Stimulated activated CD8-positive, alpha-beta memory T cell treated with anti-CD3 and anti-CD28 coated beads, Interleukin-7, amount 100 ng/mL, for 48 hours (primary cell): ENCODE data around the gene SLC2A10.
"Not testable (repeated sequence)": the region's sequence is repeated elsewhere in the genome, so short reads cannot be mapped to it uniquely, and the experiment has no call there.

Source experiments
- DNase-seq, 2 donors: peaks; one replicate each; pipeline ENCODE4 v3.0.0-alpha.2; 2020; ENCODE audit warnings: low read depth in 1 of 2; ENCODE audit errors: extremely low read depth in 1 of 2

SLC2A10 gene

DNA sequence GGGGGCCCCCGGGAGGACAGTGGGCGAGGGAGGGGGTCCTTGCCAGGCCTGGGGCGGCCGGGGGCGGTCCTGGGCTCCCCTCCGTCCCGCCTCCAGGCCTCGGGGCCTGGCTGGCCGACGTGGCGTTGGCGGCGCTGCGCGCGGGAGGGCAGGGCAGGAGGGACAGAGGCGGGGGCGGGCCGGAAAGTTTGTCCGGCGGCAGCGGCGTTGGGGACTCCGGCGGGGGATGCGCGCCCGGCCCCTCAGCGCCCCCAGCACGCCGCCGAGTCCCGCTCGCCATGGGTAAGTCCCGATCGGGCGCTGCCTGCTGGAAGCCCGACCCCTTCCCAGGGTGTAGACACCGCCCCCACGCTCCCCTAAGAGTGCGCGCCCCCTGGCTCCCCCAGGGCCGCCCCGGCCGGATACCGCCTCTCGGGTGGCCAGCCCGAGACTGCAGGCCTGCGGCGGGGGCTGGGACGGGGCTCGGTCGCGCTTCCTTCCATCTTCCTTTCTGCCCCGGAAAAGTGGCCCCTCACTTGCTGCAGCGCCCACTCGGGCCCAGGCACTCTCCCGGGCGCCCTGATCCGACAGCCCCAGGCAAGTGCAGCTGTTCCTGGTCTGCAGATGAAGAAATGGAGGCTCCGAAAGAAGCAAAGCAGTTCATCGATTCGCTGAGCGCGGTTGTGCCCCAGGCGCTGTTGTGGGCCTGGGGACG lies at the start of gene SLC2A10:
Gene SLC2A10 (plus strand): TSS at position 191 of the 694 bp plus-strand sequence. CDS start 88 bp downstream, at position 279.
- DNase-seq = no peak

DNA sequence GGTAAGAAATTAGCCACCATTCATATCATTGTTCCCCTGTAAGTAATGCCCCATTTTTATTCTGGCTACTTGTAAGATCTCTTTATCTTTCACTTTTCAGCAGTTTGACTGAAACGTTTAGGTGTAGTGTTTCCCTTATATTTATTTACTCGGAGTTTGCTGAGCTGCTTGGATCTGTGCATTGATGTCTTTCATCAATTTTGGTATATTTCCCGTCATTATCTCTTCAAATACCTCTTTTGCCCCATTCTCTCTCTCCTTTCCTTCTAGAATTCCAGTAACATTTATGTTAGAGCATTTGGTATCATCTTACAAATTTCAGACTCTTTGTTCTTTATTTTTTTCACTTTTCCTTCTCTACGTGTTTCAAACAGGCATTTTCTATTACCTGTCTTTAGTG lies 49.0 kb upstream of the SLC2A10 start:
- DNase-seq = no peak

DNA sequence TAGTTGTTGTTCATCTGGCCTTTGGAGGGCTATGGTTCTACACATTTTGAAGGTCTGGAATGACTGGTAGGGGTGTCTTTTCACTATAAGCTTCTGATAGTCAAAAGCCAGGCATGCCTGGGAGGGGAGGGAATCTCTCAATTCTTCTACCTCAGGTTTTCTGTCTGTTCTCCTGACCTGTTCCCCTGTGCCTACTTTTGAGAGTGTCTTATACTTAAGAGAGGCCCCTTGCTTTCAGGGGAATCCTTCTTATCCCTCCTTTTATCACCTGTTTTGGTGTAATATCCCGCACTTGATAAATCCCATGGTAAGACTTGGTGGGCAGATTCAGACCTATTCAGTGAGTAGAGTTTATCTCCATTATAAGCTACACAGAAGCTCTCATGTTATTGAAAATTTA lies 47.8 kb upstream of the SLC2A10 start:
- DNase-seq = no peak

DNA sequence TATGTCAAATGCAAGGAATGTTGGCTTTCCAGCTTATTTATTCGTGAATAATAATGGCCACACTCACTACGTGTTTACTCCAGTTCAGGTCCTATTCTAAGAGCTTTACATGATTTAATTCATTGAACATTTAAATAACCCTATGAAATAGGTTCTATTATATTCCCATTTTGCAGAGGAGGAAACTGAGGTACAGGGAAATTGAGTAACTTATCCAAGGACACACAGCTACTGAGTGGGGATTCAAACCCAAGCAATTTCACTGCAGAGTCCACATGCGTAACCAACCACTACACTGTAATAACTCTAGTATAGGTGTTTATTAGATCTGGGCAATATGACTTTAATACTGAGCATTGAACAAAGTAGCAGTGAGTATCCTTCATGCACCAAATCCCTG lies 45.9 kb upstream of the SLC2A10 start:
- no peak for DNase-seq

DNA sequence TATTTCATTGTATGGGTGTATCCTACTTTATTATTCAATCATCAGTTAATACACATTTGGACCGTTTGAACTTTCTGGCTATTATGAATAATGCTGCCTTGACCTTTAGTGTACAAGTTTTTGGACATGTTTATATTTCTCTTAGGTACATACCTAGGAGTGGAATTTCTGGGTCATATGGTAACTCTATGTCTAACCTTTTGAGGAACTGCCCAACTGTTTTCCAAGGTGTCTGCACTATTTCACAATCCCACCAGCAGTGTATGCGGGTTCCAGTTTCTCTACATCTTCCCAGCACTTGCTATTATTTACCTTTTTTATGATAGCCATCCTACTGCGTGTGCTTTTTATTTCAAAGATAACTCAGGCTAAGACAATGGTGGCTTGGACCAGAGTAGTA lies 43.8 kb upstream of the SLC2A10 start:
- DNase-seq = no peak

DNA sequence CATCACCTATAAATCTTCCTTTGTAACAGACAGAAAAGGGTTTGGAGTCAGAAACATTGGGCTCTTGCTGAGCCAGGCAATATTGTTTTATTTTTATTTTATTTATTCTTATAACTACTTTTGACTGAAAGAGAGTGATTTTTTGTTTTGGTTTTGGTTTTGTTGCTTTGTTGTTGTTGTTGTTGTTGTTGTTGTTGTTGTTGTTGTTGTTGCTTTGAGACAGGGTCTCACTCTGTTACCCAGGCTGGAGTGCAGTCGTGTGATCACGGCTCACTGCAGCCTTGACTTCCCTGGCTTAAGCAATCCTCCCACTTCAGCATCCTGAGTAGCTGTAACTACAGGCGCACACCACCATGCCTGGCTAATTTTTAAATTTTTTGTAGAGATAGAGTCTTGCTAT lies 43.1 kb upstream of the SLC2A10 start:
- DNase-seq = no peak

DNA sequence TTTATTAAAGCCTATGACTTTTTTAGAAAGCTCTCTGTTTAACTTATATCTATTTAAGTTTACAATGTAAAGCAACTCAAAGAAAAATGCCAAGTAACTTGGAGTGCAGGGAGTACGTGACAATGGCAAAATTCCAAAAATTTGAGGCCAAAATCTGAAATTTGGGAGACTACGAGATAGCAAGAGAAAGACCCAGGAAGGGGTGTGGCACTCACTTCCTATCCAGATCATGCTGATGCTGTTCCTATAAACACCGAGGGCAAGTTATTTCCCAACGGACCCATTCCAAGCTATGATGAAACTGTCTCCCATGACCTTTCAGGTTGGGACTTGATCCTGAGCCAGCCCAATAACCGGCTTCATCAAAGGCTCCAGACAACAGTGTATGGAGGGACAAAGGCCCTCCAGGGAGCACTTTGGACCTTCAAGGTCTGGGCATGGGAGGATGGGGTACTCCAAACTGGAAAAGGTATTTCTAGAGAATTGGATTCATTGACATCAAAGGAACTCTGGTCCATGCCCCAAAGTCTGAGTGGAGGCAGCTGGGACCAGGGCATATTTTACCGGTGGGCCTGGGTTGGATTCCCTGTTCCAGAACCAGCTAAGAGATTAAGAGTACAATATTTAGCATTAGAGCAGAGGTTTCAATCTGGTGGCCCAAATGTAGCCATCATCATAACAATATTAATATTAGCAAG lies 42.5 kb upstream of the SLC2A10 start:
- no peak for DNase-seq

DNA sequence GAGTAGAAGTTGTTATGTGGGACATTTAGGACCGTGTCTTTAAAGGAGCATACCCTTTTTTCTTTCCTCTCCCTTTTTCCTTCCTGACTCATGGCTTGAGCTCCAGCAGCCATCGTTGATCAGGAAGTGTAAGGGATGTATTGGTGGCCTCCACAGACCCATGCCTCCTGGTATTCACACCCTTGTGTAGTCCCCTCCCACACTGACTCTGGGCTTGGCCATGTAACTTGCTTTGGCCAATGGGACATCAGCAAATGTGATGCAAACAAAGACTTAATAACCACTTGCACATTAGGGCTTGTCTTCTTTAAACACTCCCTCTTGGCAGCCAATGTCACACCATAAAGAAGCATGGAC lies 39.2 kb upstream of the SLC2A10 start:
- DNase-seq = no peak

DNA sequence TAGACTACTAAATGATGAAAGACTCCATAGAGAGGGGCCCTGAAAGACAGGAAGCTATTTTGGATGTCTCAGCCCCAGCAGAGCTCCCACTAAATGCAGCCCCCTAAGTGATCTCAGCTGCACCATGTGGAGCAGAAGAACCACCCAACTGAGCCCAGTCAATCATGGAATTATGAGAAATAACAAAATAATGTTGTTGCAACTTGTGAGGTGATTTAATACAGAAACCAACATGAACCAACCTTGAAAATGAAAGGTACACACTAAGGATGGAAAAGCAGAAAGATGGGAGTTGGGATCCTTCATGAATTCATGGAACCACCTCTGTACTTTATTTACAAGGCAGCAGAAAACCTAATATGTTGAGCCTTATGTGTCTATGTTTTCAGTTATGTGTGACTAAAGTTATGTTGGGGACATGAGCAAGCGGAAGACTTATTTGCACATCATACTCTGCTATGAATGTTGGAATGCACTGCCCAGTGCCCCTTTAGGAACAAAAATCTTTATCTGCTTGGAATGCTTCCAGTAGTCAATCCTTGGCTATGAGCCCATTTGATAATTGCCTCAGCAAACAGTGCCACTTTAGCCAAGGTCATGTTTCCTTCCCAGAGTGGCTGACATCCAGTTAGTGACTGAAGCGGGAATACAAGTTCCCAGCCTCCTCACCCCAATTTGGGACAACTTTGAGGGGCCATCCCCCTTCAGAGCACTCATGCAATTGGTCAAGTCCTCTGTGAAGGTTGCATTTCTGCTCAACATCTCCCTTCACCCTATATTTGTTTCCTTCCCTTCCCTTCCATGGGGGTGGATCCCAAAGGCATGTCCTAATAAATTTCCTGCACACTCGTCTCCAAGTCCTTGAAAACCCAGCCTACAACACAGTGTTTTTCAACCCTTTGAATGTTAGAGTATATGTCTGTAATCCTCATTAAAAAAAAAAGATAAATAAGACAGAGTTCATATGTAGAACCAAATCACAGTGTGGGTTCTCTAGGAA lies 38.6 kb upstream of the SLC2A10 start:
- DNase-seq = no peak

DNA sequence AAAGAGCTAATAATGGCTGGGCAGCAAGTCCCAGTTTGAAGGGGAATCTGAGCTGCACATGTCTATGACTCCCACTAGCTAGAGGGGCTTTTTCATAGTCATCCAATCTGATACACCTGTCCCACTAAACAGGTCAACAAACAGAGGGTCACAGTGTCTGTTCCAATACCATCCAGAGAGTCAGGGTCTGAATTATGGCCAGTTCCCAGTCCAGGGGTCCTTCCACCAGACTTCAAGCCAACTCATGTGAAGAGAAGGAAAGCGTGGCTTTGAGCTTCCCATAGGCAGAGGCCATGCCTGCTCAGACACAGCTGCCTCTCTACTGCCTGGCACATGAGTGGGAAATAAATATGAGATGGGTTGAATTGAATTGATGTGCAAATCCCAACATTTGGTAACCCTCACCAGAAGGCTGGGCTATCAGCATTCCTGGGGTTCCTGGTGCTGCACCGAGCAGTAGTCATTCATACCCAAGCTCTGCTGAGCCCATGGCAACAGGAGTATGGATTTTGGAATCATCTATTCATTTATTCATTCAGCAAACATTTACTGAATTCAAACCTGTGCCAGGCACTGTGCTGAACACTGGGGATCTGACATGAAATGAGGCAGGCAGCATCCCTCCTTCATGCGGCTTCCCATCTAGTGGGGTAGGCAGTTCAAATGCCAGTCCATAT lies 37.4 kb upstream of the SLC2A10 start:
- DNase-seq = no peak

DNA sequence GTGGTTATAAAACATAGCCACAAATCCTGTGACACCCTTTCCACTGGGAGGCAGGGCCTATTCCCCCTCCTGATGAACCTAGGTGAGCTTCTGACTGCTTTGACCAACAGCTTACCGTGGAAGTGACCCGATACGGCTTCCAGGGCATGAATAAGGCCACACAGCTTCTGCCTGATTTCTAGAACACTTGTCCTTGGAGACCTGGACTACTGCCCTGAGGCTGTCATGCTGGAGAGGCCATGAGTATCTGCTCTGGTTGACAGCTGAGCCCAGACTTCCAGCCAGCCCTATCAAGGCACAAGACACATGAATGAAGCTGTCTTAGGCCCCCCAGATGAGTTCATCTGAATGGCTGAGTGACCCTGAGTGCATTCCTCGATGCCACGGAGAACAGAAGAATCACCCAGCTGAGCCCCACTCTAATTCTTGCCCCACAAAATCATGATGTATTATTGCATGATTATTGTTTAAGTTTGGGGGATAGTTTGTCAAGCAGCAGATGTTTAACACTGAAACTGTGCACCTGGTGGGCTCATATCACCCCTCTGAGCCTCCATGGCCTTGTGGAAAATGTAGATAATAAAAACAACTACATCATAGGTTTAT lies 36.8 kb upstream of the SLC2A10 start:
- no peak for DNase-seq

DNA sequence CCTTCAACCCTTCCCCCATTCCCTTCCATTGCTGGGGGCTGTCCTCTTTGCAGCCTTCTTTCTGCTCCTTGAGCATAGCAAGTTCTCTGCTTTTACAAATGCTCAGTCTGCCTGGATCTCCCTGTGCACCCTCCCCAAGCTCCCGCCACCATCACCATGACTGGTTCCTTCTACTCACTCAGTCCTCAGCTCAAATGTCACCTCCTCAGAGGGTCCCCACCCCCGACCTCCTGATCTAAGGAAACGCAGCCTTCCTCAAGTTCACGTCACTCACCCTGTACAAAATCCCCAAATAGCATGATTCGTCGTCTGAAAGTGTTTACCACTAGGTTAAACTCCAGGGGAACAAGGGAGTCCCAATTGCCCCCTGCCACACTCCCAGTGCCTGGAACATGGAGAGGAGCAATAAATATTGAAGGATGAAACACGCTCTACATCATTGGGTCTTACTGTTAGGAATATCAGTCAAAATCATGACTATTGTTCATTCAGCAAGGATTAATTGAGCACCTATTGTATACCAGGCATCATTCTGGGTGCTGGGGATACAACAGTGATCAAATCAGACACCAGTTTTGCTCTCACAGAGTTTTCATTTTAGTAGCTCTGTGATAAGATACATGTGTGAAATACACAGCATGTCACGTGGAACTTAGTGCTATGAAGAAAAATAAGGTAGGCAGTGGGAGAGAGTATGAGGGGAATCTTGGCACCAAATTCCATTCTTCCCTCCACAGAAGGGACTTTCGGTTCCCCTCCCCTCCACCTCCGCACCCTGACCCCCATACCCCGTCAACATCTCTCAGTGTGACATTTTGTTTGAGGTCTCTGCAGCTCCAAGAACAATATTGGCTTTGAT lies 35.8 kb upstream of the SLC2A10 start:
- no peak for DNase-seq

DNA sequence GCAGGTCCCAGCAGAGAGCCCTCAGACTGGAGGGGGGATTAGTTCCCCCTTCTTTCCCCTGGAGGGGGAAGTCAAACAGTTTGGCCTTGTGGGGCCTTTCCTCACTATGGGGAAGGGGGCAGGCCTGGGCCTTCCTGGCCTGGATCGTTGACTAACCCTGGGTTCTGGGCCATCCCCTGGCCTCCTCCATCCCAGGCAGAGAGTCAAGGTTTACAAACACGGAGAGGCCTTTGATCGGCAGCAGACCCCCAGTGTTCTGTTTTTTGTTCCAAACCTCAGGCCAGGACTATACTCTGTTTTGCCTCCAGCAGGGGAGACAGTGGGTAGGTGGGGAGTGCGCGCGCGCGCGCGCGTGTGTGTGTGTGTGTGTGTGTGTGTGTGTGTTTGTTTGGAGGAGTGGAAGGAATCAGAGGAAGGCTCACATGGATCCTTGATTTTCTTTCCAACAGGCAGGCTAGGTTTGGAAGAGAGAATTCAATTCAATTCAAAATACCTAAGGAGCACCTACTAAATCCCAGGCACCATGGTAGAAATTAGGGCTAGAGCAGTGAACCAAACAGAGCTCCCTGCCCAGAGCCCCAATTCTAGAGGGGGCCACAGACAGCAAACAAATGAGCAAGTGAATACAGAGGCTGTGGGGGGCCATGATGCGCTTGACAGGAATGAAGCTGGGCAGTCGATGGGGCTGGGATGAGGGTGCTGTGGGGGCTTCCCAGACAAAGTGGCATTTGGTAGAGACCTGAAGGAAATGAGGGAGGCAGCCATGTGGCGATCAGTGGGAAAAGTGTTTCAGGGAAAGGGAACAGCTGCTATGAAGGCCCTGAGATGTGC lies 35.0 kb upstream of the SLC2A10 start:
- DNase-seq = no peak

DNA sequence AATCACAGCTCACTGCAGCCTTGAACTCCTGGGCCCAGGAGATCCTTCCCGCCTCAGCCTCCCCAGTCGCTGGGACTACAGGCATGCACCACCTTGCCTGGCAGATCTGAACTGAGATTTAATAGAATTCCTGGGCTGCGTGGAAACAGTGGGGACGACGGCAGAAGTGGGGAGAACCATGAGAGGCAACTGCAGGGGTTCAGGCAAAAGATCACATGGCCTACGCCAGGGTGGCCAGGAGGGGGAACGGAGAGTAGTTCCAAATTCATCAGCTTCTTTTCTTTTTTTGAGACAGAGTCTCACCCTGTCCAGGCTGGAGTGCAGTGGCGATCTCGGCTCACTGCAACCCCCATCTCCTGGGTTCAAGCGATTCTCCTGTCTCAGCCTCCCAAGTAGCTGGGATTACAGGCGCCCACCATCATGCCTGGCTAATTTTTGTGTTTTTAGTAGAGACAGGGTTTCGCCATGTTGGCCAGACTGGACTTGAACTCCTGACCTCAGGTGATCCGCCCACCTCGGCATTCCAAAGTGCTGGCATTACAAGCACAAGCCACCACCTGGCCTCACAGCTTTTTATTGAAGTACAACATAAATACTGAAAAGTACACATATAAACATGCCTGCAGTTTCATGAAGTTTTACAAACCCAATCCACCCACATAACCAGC lies 32.7 kb upstream of the SLC2A10 start:
- DNase-seq = not testable (repeated sequence)

DNA sequence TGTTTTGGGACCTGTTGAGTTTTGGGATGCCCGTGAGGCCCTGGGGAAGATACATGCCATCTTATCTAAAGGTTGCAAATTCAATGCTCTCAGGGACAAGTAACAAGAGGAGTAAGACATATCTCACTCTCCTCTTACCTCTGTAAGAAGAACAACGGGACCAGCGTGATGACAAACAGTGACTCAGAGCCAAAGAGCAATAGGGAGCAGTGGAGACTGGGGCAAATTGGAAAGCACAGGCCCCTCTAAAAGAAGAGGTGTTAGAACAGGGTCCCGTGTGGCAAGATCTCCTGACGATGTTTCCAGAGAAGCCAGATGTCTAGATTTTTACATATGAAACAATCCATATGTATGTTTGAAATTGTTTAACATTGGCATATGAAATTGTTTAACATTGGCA lies 31.8 kb upstream of the SLC2A10 start:
- DNase-seq = no peak

DNA sequence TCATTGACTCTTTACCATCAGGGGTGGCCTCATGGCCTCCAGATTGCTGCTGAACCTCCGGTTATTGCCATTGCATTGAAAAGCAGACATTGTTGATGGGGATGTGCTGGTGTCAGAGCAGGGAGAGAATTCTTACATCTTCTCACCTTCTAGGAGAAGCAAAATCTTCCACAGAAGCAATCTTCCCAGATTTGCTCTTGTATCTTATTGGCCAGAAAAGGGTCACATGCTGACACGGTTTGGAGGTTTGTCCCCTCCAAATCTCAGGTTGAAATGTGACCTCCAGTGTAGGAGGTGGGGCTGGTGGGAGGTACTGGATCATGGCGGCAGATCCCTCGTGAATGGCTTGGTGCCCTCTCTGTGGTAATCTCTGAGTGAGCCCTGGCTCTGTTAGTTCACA lies 30.9 kb upstream of the SLC2A10 start:
- no peak for DNase-seq

DNA sequence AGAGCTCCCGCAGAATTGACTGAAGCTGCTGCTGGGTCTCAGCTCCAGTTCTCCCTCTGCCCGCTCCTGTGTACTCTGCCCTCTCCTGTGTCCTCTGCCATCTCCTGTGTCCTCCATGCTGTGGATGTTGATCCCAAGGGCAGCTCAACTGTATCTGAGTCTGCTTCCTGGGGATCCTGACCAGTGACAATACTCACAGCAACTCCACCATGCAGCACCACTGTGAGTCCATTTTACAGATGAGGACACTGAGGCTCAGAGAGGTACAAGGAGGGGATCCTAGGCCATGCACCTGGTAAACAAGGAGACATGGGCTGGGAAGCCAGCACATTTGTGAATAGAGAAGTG lies 28.8 kb upstream of the SLC2A10 start:
- DNase-seq = no peak
